ENCODE data around the gene MACROD2. TPM values are rescaled to one million over a fixed set of nuclear protein-coding genes. Genes with fewer than 3 reads are reported as not detected.

Gene MACROD2
- total and polyA plus RNA-seq, 2 donors (not counting 1 experiment from before 2014, with no cell fraction given) = 5.3 to 6.7 TPM

GRCh38 chr20:14526891-14527290, 531.6 kb downstream of the MACROD2 start:
- POLR2A ChIA-PET = no interaction called here
- WGBS (ENCODE audit: insufficient coverage) = 97% methylated on average over 11 of the region's 12 CpGs

GRCh38 chr20:14531786-14532185, 536.5 kb downstream of the MACROD2 start:
- Histone ChIP-seq H3K27ac (ENCODE audit: low read length in 2 of 2) (no peak overlapping the region), H3K9me3 (ENCODE audit: control extremely low read depth in 1 of 3, control insufficient read depth in 2 of 3, insufficient read depth in 1 of 3, low read length in 2 of 3) (no peaks in the 10 kb centered on the region), H3K4me2 (replicated peaks; ENCODE audit: low read depth, low read length, poor library complexity, severe bottlenecking) (no peak overlapping the region), H3K27me3 (replicated peaks in 1 of 4; ENCODE audit: control extremely low read depth in 1 of 4, control insufficient read depth in 3 of 4, insufficient read depth in 4 of 4, low read length in 3 of 4) (no peaks in the 10 kb centered on the region), H4K20me1 (ENCODE audit: control insufficient read depth, insufficient read depth, low read length, poor library complexity, severe bottlenecking) (no peaks in the 10 kb centered on the region), H3K9ac (ENCODE audit: low read length) (no peak overlapping the region), H3K4me1 (ENCODE audit: control insufficient read depth in 2 of 2, insufficient read depth in 2 of 2, low read length in 2 of 2) (no peaks in the 10 kb centered on the region), H3K4me3 (ENCODE audit: control extremely low read depth in 1 of 5, extremely low read depth in 1 of 5, insufficient read depth in 1 of 5, low read depth in 2 of 5, low read length in 4 of 5) (no peak overlapping the region), H3K36me3 (replicated peaks in 1 of 2; ENCODE audit: control extremely low read depth in 1 of 2, control insufficient read depth in 1 of 2, extremely low read depth in 1 of 2, insufficient read depth in 2 of 2, low read length in 1 of 2) (no peaks in the 10 kb centered on the region), H3K79me2 (ENCODE audit: control insufficient read depth, insufficient read depth, low read length) (no peaks in the 10 kb centered on the region), H2AFZ (ENCODE audit: insufficient read depth, low read depth, low read length, poor library complexity, severe bottlenecking) (no peak overlapping the region)
- TF ChIP-seq CTCF (IDR thresholded peaks at IDR 0.05) (no peak), EZH2 (IDR thresholded peaks at IDR 0.05; ENCODE audit: borderline replicate concordance, insufficient read depth, low read depth, low read length, poor library complexity, severe bottlenecking) (no peak)
- ChIA-PET CTCF (no interaction called here), POLR2A (no interaction called here)
- intact Hi-C loops (cut with micrococcal nuclease) = no loop called here
- no peak overlapping the region for H3K4me3 Mint-ChIP-seq
- H3K27me3 Mint-ChIP-seq = no peaks in the 10 kb centered on the region
- no peak for DNase-seq
- H3K4me1 Mint-ChIP-seq = no peaks in the 10 kb centered on the region
- no peak overlapping the region for H3K27ac Mint-ChIP-seq
- WGBS (ENCODE audit: insufficient coverage) = 80% methylated on average over 1 of the region's 5 CpGs
- H3K9me3 Mint-ChIP-seq (ENCODE audit: insufficient read depth) = no peaks in the 10 kb centered on the region
- ATAC-seq (ENCODE audit: low read depth) = no peak

More at GRCh38 chr20:14526891-14527290, 531.6 kb downstream of the MACROD2 start:
- DNase-seq = no peak
- Mint-ChIP-seq H3K27me3 (no peaks in the 10 kb centered on the region), H3K4me1 (no peaks in the 10 kb centered on the region), H3K27ac (no peak overlapping the region), H3K4me3 (no peak overlapping the region), H3K9me3 (ENCODE audit: insufficient read depth) (no peaks in the 10 kb centered on the region)
- intact Hi-C loops (cut with micrococcal nuclease) = no loop called here
- no peaks in the 10 kb centered on the region for H3K27me3 ChIP-seq (replicated peaks in 1 of 4; ENCODE audit: control extremely low read depth in 1 of 4, control insufficient read depth in 3 of 4, insufficient read depth in 4 of 4, low read length in 3 of 4)
- H3K4me3 ChIP-seq (ENCODE audit: control extremely low read depth in 1 of 5, extremely low read depth in 1 of 5, insufficient read depth in 1 of 5, low read depth in 2 of 5, low read length in 4 of 5) = no peak overlapping the region
- H3K36me3 ChIP-seq (replicated peaks in 1 of 2; ENCODE audit: control extremely low read depth in 1 of 2, control insufficient read depth in 1 of 2, extremely low read depth in 1 of 2, insufficient read depth in 2 of 2, low read length in 1 of 2) = no peaks in the 10 kb centered on the region
- ATAC-seq (ENCODE audit: low read depth) = no peak
- no peaks in the 10 kb centered on the region for H3K4me1 ChIP-seq (ENCODE audit: control insufficient read depth in 2 of 2, insufficient read depth in 2 of 2, low read length in 2 of 2)
- no peak overlapping the region for H3K4me2 ChIP-seq (replicated peaks; ENCODE audit: low read depth, low read length, poor library complexity, severe bottlenecking)
- H4K20me1 ChIP-seq (ENCODE audit: control insufficient read depth, insufficient read depth, low read length, poor library complexity, severe bottlenecking) = no peaks in the 10 kb centered on the region
- CTCF ChIA-PET = no interaction called here
- H2AFZ ChIP-seq (ENCODE audit: insufficient read depth, low read depth, low read length, poor library complexity, severe bottlenecking) = no peak overlapping the region
- H3K9me3 ChIP-seq (ENCODE audit: control extremely low read depth in 1 of 3, control insufficient read depth in 2 of 3, insufficient read depth in 1 of 3, low read length in 2 of 3) = no peaks in the 10 kb centered on the region
- H3K27ac ChIP-seq (ENCODE audit: low read length in 2 of 2) = no peak overlapping the region
- TF ChIP-seq EZH2 (IDR thresholded peaks at IDR 0.05; ENCODE audit: borderline replicate concordance, insufficient read depth, low read depth, low read length, poor library complexity, severe bottlenecking) (no peak), CTCF (IDR thresholded peaks at IDR 0.05) (no peak)
- no peak overlapping the region for H3K9ac ChIP-seq (ENCODE audit: low read length)
- H3K79me2 ChIP-seq (ENCODE audit: control insufficient read depth, insufficient read depth, low read length) = no peaks in the 10 kb centered on the region
